ES-I3 (cell line): ENCODE results near the gene A2ML1.
A peak's percentile ranks its signal among the peaks of the same experiment; 100 is the strongest.
"Not testable (repeated sequence)": the region's sequence is repeated elsewhere in the genome, so short reads cannot be mapped to it uniquely, and the experiment has no call there.

Experiments used
- H3K36me3 ChIP-seq: 2 replicates; pipeline ENCODE4 v1.6.1; 2013; ENCODE audit warnings: mild to moderate bottlenecking, low read length, control low read depth, moderate library complexity; ENCODE audit not compliant: insufficient read depth
- H3K4me1 ChIP-seq: 2 replicates; pipeline ENCODE4 v1.6.1; 2013; ENCODE audit warnings: mild to moderate bottlenecking, control low read depth, low read length; ENCODE audit not compliant: insufficient read depth
- H3K9ac ChIP-seq: 2 replicates; pipeline ENCODE4 v1.6.1; 2013; ENCODE audit warnings: low read depth, mild to moderate bottlenecking, low read length, moderate library complexity
- H3K9me3 ChIP-seq: 2 replicates; pipeline ENCODE4 v1.6.1; 2013; ENCODE audit warnings: mild to moderate bottlenecking, low read length, moderate library complexity; ENCODE audit not compliant: control insufficient read depth, insufficient read depth

Gene A2ML1

DNA sequence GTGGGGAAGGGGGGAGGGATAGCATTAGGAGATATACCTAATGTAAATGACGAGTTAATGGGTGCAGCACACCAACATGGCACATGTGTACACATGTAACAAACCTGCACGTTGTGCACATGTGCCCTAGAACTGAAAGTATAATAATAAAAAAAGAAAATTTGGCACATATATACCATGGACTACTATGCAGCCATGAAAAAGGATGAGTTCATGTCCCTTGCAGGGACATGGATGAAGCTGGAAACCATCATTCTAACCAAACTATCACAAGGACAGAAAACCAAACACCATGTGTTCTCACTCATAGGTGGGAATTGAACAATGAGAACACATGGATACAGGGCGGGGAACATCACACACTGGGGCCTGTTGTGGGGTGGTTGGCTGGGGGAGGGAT, 21.2 kb upstream of the A2ML1 start:
- not testable (repeated sequence) for H3K36me3 ChIP-seq, H3K4me1 ChIP-seq, H3K9me3 ChIP-seq, H3K9ac ChIP-seq

DNA sequence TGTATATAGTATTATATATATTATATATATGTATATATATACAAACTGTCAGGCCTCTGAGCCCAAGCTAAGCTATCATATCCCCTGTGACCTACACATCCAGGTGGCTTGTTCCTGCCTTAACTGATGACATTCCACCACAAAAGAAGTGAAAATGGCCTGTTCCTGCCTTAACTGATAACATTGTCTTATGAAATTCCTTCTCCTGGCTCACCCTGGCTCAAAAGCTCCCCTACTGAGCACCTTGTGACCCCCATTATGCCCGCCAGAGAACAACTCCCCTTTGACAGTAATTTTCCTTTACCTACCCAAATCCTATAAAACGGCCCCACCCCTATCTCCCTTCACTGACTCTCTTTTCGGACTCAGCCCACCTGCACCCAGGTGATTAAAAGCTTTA, 17.6 kb upstream of the A2ML1 start:
- not testable (repeated sequence) for H3K4me1 ChIP-seq, H3K36me3 ChIP-seq, H3K9me3 ChIP-seq
- peak overlapping the region; percentile 47; the same call in 1 of the 2 replicates for H3K9ac ChIP-seq

DNA sequence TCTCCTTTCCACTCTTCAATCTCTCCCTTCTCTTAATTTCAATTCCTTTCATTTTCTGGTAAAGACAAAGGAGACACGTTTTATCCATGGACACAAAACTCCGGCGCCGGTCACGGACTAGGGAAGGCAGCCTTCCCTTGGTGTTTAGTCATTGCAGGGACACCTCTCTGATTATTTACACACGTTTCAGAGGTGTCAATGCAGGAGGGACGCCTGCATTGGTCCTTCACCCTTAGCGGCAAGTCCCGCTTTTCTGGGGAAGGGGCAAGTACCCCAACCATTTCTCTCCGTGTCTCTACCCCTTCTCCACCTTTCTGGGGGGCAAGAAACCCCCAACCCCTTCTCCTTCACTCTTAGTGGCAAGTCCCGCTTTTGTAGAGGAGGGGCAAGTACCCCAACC, 16.9 kb upstream of the A2ML1 start:
- peak overlapping the region; percentile 47 for H3K9ac ChIP-seq
- H3K9me3 ChIP-seq, H3K36me3 ChIP-seq, H3K4me1 ChIP-seq: not testable (repeated sequence)

DNA sequence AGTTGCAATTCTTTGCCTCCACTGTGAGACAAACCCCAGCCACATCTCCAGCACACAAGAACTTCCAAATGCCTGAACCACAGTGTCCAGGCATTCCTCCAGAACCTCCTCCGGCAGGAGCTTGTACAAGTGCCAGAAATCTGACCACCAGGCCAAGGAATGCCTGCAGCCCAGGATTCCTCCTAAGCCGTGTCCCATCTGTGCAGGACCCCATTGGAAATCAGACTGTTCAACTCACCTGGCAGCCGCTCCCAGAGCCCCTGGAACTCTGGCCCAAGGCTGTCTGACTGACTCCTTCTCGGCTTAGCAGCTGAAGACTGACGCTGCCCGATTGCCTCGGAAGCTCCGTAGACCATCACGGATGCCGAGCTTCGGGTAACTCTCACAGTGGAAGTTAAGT, 15.3 kb upstream of the A2ML1 start:
- peak overlapping the region; percentile 38 for H3K9ac ChIP-seq
- H3K36me3 ChIP-seq, H3K9me3 ChIP-seq: not testable (repeated sequence)
- peaks cover 11% of the 10 kb centered on the region for H3K4me1 ChIP-seq

DNA sequence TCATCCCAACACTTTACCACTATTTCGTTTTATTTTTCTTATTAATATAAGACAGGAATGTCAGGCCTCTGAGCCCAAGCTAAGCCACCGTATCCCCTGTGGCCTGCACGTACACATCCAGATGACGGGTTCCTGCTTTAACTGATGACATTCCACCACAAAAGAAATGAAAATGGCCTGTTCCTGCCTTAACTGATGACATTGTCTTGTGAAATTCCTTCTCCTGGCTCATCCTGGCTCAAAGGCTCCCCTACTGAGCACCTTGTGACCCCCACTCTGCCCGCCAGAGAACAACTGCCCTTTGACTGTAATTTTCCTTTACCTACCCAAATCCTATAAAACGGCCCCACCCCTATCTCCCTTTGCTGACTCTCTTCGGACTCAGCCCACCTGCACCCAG, 12.3 kb upstream of the A2ML1 start:
- H3K4me1 ChIP-seq, H3K36me3 ChIP-seq, H3K9me3 ChIP-seq: not testable (repeated sequence)
- H3K9ac ChIP-seq = peak overlapping the region; percentile 20; the same call in 1 of the 2 replicates

DNA sequence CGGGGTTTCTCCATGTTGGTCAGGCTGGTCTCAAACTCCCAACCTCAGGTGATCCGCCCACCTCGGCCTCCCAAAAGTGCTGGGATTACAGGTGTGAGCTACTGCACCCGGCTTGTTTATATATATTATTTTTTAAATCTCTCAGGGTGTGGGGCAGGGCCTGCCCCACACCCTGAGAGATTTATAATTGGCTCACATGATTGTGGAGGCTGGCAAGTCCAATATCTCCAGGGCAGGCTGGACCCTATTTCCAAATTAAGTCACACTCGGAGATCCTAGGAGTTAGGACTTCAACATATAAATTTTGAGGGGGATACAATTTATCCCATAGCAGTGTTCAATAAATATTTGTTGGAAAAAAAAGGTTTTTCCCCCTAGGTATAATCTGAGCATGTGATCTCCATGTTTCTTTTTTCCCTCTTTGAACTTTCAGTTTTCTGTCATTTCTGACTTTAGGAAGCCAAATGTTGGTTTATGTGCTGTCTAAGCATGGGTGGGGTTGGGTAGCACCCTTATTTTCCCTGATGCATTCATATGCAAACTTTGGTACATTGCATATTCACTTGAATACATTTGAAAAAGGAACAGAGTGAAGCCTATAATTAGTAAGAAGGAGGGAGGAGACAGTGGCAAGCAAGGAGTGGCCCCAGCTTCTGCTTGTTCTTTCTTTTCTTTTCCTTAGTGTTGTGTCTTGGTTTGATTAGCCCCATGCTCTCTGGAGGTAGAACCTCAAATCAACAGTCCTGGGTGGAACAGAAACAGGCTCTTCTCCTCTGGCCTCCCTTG, 8.7 kb upstream of the A2ML1 start:
- H3K9ac ChIP-seq = peak overlapping the region; percentile 3; the same call in 1 of the 2 replicates

DNA sequence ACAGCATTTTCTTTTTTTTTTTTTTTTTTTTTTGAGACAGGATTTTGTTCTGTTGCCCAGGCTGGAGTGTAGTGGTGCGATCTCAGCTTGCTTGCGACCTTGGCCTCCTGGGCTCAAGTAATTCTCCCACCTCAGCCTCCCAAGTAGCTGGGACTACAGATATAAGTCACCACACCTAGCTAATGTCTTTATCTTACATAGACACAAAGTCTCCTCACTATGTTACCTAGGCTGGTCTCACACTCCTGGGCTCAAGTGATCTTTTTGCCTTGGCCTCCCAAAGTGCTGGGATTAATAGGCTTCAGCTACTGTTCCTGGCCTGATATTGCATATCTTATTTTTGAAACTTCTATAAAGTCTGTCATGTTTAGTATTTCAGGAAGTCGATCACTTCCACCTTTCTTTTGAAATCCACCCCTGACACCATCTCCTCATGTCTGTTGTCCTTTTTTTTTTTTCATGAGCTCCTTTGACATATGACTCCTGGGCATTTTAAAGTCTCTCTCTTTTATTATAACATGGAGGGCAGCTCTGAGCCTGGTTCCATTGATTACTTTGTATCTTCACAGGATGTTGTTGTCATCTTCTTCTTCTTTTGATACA, 5.9 kb upstream of the A2ML1 start:
- Histone ChIP-seq H3K36me3 (peaks cover 4% of the 10 kb centered on the region), H3K4me1 (peaks cover 24% of the 10 kb centered on the region), H3K9ac (no peak overlapping the region), H3K9me3 (no peaks in the 10 kb centered on the region)

More for the DNA sequence above, 8.7 kb upstream of the A2ML1 start:
- Histone ChIP-seq H3K9me3 (no peaks in the 10 kb centered on the region), H3K4me1 (peaks cover 19% of the 10 kb centered on the region), H3K36me3 (peaks cover 4% of the 10 kb centered on the region)

DNA sequence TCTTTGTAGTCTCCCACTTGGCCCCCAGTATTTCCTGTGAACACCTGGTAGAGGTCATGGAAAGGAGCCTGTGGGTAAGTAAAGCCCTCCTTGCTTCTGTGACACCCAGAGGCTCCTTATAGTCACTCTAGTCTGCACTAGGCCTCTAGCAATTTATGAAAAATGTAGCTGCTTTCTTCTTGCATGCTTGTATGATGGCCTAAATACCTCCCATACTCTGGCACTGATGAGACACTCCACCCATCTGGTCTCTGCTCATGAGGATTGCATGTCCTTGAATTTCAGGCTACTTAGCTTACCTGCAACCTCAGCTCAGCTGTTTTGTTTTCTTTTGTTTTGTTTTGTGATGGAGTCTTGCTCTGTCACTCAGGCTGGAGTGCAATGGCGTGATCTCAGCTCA, 4.6 kb upstream of the A2ML1 start:
- H3K9me3 ChIP-seq = no peaks in the 10 kb centered on the region
- H3K36me3 ChIP-seq = peaks cover 4% of the 10 kb centered on the region
- peaks cover 26% of the 10 kb centered on the region for H3K4me1 ChIP-seq
- H3K9ac ChIP-seq = no peak overlapping the region

DNA sequence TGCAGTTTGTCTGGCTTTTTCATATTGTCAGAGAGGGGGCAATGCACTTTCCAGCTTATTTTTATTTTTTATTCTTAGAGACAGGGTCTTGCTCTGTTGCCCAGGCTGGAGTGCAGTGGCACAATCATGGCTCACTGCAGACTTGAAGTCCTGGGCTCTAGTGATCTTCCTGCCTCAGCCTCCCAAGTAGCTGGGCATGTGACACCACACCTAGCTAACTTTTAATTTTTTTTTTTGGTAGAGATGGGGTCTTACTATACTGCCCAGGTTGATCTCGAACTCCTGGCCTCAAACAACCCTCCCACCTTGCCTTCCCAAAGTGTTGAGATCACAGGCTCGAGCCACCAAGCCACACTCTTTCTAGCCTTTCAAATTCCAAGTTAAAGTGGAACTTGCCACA, 3.9 kb upstream of the A2ML1 start:
- Histone ChIP-seq H3K4me1 (peaks cover 32% of the 10 kb centered on the region), H3K36me3 (peaks cover 4% of the 10 kb centered on the region), H3K9me3 (no peaks in the 10 kb centered on the region), H3K9ac (no peak overlapping the region)

DNA sequence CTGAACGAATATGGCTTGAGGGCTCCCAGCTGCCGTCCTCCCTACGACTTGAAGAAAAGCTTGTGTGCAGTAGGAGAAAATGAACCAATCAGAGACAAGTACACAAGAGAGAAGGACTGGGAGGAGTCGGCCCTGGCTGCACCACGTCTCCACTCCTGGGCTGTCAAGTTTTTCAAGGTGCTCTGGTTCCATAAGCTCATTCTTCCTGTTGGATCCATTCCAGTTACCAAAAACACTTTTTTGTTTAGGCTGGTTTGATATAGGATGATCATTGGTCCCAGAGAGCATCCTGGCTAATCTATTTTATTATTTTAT, 2.8 kb upstream of the A2ML1 start:
- Histone ChIP-seq H3K9ac (peak overlapping the region; percentile 26; the same call in 1 of the 2 replicates), H3K9me3 (no peaks in the 10 kb centered on the region), H3K4me1 (peaks cover 31% of the 10 kb centered on the region), H3K36me3 (peaks cover 4% of the 10 kb centered on the region)

DNA sequence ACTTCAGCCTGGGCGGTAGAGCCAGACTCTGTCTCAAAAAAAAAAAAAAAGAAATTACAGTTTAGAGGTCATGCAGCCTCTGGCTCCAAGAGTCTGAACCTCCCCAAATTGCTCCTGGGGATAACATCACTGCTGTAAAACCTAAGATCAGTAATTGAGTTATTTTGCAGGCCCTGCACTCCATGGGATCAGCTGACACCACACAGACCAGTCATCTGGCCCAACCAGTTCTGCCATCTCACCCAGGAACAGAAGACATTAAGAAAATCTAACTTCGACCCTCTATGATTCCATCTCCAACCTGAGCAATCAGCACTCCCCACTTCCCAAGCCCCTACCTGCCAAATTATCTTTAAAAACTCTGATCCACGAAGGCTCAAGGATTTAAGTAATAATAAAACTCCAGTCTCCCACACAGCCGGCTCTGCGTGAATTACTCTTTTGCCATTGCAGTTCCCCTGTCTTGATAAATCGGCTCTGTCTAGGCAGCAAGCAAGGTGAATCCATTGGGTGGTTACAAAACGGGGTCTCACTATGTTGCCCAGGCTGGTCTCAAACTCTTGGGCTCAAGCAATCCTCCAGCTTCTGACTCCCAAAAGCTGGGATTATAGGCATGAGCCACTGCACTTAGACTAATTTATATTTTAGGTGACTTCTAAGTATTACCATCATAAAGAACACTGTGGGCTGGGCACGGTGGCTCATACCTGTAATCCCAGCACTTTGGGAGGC, 1.6 kb upstream of the A2ML1 start:
- not testable (repeated sequence) for H3K9ac ChIP-seq, H3K9me3 ChIP-seq, H3K36me3 ChIP-seq
- H3K4me1 ChIP-seq = peaks cover 31% of the 10 kb centered on the region

DNA sequence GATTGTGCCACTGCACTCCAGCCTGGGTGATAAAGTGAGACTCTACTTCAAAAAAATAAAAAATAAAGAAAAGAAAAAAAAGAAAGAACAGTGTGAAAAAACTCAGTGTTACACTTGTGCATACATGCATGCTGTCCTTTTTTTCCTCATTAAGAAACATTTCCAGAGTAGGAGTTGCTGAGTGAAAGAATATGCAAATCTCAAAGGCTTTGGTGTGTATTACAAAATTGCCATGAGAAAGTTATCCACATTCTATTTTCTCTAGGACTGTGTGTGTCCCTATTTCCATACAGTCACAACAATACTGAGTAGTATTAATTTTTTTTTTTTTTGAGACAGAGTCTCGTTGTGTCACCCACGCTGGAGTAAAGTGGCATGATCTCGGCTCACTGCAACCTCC, 830 bp upstream of the A2ML1 start:
- no peaks in the 10 kb centered on the region for H3K36me3 ChIP-seq
- no peak overlapping the region for H3K9ac ChIP-seq
- H3K9me3 ChIP-seq = no peaks in the 10 kb centered on the region; the same call in 1 of the 2 replicates
- H3K4me1 ChIP-seq = peaks cover 29% of the 10 kb centered on the region

DNA sequence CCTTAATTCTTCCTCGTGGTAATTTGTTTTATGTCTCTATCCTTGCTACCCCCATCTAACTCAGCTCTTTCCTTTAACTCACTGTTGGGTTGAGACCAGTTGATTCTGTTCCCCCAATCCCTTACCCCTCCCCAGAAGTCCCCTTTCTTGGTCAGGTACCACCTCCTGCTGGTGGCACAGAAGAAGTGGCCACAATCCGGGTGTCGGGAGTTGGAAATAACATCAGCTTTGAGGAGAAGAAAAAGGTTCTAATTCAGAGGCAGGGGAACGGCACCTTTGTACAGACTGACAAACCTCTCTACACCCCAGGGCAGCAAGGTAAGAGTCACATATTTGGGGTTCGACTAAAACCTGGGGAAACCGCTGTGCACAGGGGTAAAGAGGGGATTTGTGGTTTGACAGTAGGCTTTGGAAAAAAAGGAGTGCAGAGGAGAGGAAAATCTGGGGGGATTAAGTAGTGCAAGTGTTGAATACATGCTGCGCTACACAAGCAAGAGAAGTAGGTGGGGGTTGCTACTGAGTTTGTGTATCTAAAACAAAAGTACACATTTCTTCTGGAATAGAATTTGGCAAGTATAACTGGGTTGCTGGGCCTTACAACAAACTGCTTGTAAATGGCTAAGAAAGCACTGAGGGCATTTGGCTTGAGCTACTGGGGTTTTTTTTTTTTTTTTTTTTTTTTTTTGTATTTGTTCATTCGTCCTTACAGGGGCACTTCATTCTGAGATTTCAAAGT, 1.3 kb downstream of the A2ML1 start:
- Histone ChIP-seq H3K9ac (peak overlapping the region; percentile 55), H3K36me3 (no peaks in the 10 kb centered on the region), H3K9me3 (no peaks in the 10 kb centered on the region; the same call in 1 of the 2 replicates), H3K4me1 (peaks cover 27% of the 10 kb centered on the region)

DNA sequence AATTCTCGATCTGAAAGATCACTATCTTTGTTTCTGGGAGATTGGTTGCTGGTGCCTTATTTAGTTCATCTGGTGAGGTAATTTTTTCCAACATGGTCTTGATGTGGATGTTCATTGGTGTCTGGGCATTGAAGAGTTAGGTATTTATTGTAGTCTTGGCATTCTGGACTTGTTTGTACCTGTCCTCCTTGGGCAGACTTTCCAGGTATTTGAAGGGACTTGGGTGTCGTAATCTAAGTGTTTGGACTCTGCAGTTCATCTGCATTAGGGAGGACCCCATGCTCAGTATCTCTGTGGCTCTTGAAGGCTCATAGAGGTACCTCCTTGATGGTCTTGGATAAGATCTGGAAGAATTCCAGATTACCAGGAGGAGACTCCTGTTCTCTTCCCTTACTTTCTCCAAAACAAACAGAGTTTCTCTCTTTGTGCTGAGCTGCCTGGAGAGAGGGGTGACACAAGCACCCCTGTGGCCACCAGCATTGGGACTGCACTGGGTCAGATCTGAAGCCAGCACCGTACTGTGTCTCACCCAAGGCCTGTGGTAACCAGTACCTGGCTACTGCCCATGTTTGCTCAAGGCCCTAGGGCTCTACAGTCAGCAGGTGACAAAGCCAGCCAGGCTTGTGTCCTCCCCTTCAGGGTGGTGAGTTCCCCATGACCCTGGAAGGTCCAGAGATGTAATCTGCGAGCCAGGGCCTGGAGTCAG, 5.3 kb downstream of the A2ML1 start:
- no peaks in the 10 kb centered on the region for H3K36me3 ChIP-seq
- peaks cover 38% of the 10 kb centered on the region for H3K4me1 ChIP-seq
- H3K9me3 ChIP-seq = no peaks in the 10 kb centered on the region; the same call in 1 of the 2 replicates
- H3K9ac ChIP-seq = no peak overlapping the region
